HEK293 (cell line): Measurements from ENCODE around the gene ZNF221.

Source experiments
- EGR2 ChIP-seq: fragments of 450-650 bp; formaldehyde crosslinking; IDR thresholded peaks from 2 replicates; pipeline ENCODE4 v1.5.1; 2016; ENCODE audit warnings: low read depth, missing biosample characterization, missing genetic modification characterization
- GFI1B ChIP-seq: fragments of 450-650 bp; formaldehyde crosslinking; IDR thresholded peaks from 2 replicates; pipeline ENCODE4 v1.5.1; 2016; ENCODE audit warnings: missing biosample characterization, missing genetic modification characterization
- GLI2 ChIP-seq: fragments of 450-650 bp; formaldehyde crosslinking; IDR thresholded peaks from 2 replicates; pipeline ENCODE4; 2017; ENCODE audit warnings: missing biosample characterization, missing genetic modification characterization, low read depth, borderline replicate concordance
- HOXA7 ChIP-seq: sonication (generic); formaldehyde crosslinking; IDR thresholded peaks from 2 replicates; pipeline ENCODE4 v1.8.1; 2022; ENCODE audit warnings: missing genetic modification reagents, borderline replicate concordance
- HOXC10 ChIP-seq: sonication (generic); formaldehyde crosslinking; IDR thresholded peaks from 2 replicates; pipeline ENCODE4 v1.8.1; 2023; ENCODE audit warnings: mild to moderate bottlenecking, missing genetic modification reagents
- IKZF3 ChIP-seq: fragments of 450-650 bp; IDR thresholded peaks from 2 replicates; pipeline ENCODE4 v1.5.0; 2018; ENCODE audit warnings: missing biosample characterization, mild to moderate bottlenecking, missing genetic modification characterization, moderate library complexity
- KLF17 ChIP-seq: fragments of 450-650 bp; formaldehyde crosslinking; IDR thresholded peaks from 2 replicates; pipeline ENCODE4 v1.5.1; 2016; ENCODE audit warnings: missing biosample characterization, missing genetic modification characterization
- REST ChIP-seq: fragments of 450-650 bp; formaldehyde crosslinking; IDR thresholded peaks from 2 replicates; pipeline ENCODE4 v1.5.1; 2016; ENCODE audit warnings: missing biosample characterization, missing genetic modification characterization
- SCRT2 ChIP-seq: fragments of 450-650 bp; formaldehyde crosslinking; IDR thresholded peaks from 2 replicates; pipeline ENCODE4 v1.5.1; 2016; ENCODE audit warnings: missing biosample characterization, missing genetic modification characterization
- YY1 ChIP-seq: fragments of 450-650 bp; formaldehyde crosslinking; IDR thresholded peaks from 2 replicates; pipeline ENCODE4 v1.5.1; 2018; ENCODE audit warnings: missing biosample characterization, missing genetic modification characterization
- ZBTB17 ChIP-seq: fragments of 450-650 bp; formaldehyde crosslinking; IDR thresholded peaks from 2 replicates; pipeline ENCODE4 v1.5.1; 2016; ENCODE audit warnings: missing biosample characterization, missing genetic modification characterization
- ZFP69B ChIP-seq: fragments of 450-650 bp; formaldehyde crosslinking; IDR thresholded peaks from 2 replicates; pipeline ENCODE4 v1.5.1; 2016; ENCODE audit warnings: missing biosample characterization, missing genetic modification characterization
- ZNF2 ChIP-seq: fragments of 450-650 bp; formaldehyde crosslinking; IDR thresholded peaks from 2 replicates; pipeline ENCODE4 v1.5.1; 2016; ENCODE audit warnings: missing biosample characterization, missing genetic modification characterization
- ZNF202 ChIP-seq: fragments of 450-650 bp; formaldehyde crosslinking; IDR thresholded peaks from 2 replicates; pipeline ENCODE4 v1.5.1; 2016; ENCODE audit warnings: missing biosample characterization, missing genetic modification characterization, borderline replicate concordance
- ZNF416 ChIP-seq: fragments of 450-650 bp; formaldehyde crosslinking; IDR thresholded peaks from 2 replicates; pipeline ENCODE4 v1.5.1; 2016; ENCODE audit warnings: missing biosample characterization, missing genetic modification characterization
- ZNF48 ChIP-seq: fragments of 450-650 bp; formaldehyde crosslinking; IDR thresholded peaks from 2 replicates; pipeline ENCODE4 v1.5.1; 2016; ENCODE audit warnings: missing biosample characterization, missing genetic modification characterization
- ZNF544 ChIP-seq: fragments of 450-650 bp; formaldehyde crosslinking; IDR thresholded peaks from 2 replicates; pipeline ENCODE4 v1.5.0; 2017; ENCODE audit warnings: missing biosample characterization, missing genetic modification characterization
- ZNF585B ChIP-seq: fragments of 450-650 bp; formaldehyde crosslinking; IDR thresholded peaks from 2 replicates; pipeline ENCODE4 v1.5.1; 2016; ENCODE audit warnings: missing biosample characterization, missing genetic modification characterization
- ZNF76 ChIP-seq: fragments of 450-650 bp; formaldehyde crosslinking; IDR thresholded peaks from 2 replicates; pipeline ENCODE4; 2016; ENCODE audit warnings: low read depth, missing biosample characterization, missing genetic modification characterization, borderline replicate concordance
- ZNF792 ChIP-seq: fragments of 450-650 bp; formaldehyde crosslinking; IDR thresholded peaks from 2 replicates; pipeline ENCODE4 v1.5.1; 2016; ENCODE audit warnings: missing biosample characterization, missing genetic modification characterization
- ZNF843 ChIP-seq: fragments of 450-650 bp; formaldehyde crosslinking; IDR thresholded peaks from 2 replicates; pipeline ENCODE4 v1.5.1; 2016; ENCODE audit warnings: missing biosample characterization, missing genetic modification characterization
- TF ChIP-seq, protein P1 (sequence below): fragments of 450-650 bp; formaldehyde crosslinking; IDR thresholded peaks from 2 replicates; pipeline ENCODE4 v1.5.1; 2016; ENCODE audit warnings: missing biosample characterization, missing genetic modification characterization, low read depth
- TF ChIP-seq, protein P2 (sequence below): fragments of 450-650 bp; formaldehyde crosslinking; IDR thresholded peaks from 2 replicates; pipeline ENCODE4 v1.5.1; 2016; ENCODE audit warnings: missing biosample characterization, missing genetic modification characterization
- TF ChIP-seq, protein P3 (sequence below): fragments of 450-650 bp; formaldehyde crosslinking; IDR thresholded peaks from 2 replicates; pipeline ENCODE4 v1.5.1; 2016; ENCODE audit warnings: missing biosample characterization, missing genetic modification characterization
- TF ChIP-seq, protein P4 (sequence below): fragments of 450-650 bp; formaldehyde crosslinking; IDR thresholded peaks from 2 replicates; pipeline ENCODE4 v1.5.1; 2016; ENCODE audit warnings: missing biosample characterization, missing genetic modification characterization, borderline replicate concordance

Gene ZNF221

DNA sequence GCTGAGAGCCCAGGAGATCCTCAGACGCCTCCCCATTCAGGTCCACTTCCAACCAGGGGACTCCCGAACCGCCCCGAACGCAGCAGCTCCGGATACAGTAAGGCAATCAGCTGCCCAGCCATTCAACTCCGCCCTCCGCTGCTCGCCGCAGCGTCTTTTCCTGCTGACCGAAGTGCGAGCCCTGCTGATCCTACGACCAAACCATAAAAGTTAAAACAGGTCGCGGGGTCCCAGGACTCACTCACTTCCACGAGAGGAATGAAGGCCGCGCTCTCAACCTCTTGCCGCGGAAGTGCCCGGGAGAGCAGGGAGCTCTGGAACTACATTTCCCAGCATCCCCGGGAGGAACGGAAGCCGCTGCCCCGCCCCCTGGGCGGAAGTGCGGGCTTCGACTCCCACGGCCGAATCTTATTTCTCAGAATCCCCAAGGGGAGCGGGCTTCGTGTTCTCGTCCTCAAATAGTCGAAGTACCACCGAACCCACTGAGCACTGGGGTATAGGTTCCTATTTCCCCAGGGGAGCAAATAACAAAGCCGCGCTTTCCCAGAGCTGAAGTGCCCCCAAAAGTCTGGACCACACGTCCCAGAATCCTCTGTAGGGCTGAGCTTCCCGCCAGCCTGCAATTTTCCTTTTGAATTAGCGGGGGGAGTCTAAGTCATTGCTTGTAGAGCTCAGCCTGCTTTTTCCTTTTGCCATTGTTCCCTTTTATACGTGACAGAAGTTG, 15.9 kb upstream of the ZNF221 start, which contains the start of gene ZNF45 (continued):
- peak; percentile 80 for TF ChIP-seq ZNF843 (tag by site-specific recombination)
- no peak for TF ChIP-seq ZNF48 (tag by site-specific recombination)
- no peak for TF ChIP-seq GFI1B (tag by site-specific recombination)
- no peak for TF ChIP-seq ZNF202 (tag by site-specific recombination)
- TF ChIP-seq ZNF544 (tag by site-specific recombination), result no peak
- TF ChIP-seq, protein P1, sequence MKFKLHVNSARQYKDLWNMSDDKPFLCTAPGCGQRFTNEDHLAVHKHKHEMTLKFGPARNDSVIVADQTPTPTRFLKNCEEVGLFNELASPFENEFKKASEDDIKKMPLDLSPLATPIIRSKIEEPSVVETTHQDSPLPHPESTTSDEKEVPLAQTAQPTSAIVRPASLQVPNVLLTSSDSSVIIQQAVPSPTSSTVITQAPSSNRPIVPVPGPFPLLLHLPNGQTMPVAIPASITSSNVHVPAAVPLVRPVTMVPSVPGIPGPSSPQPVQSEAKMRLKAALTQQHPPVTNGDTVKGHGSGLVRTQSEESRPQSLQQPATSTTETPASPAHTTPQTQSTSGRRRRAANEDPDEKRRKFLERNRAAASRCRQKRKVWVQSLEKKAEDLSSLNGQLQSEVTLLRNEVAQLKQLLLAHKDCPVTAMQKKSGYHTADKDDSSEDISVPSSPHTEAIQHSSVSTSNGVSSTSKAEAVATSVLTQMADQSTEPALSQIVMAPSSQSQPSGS, result no peak
- peak; percentile 97; the same call in 1 of the 2 replicates for TF ChIP-seq ZNF2 (tag by site-specific recombination)
- peak; percentile 74 for TF ChIP-seq EGR2 (tag by site-specific recombination)
- no peak; the same call in 1 of the 2 replicates for TF ChIP-seq SCRT2
- no peak for TF ChIP-seq ZNF585B (tag by site-specific recombination)
- no peak for TF ChIP-seq ZNF416 (tag by site-specific recombination)
- no peak; the same call in 1 of the 2 replicates for TF ChIP-seq GLI2 (tag by site-specific recombination)
- TF ChIP-seq, protein P2, sequence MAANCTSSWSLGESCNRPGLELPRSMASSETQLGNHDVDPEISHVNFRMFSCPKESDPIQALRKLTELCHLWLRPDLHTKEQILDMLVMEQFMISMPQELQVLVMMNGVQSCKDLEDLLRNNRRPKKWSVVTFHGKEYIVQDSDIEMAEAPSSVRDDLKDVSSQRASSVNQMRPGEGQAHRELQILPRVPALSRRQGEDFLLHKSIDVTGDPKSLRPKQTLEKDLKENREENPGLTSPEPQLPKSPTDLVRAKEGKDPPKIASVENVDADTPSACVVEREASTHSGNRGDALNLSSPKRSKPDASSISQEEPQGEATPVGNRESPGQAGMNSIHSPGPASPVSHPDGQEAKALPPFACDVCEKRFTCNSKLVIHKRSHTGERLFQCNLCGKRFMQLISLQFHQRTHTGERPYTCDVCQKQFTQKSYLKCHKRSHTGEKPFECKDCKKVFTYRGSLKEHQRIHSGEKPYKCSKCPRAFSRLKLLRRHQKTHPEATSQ (tag by site-specific recombination), result 0 out of 2 replicates have a peak, but pooled peaks have one; percentile 45
- TF ChIP-seq REST, result peak; percentile 70
- TF ChIP-seq ZNF792 (tag by site-specific recombination), result peak; percentile 69; the same call in 1 of the 2 replicates
- peak; percentile 94 for TF ChIP-seq ZBTB17 (tag by site-specific recombination)
- peak; percentile 24; the same call in 1 of the 2 replicates for TF ChIP-seq IKZF3 (tag by site-specific recombination)
- TF ChIP-seq ZNF76 (tag by site-specific recombination), result peak; percentile 99
- 0 out of 2 replicates have a peak, but pooled peaks have one; percentile 13 for TF ChIP-seq YY1 (tag by site-specific recombination)
- TF ChIP-seq, protein P3, sequence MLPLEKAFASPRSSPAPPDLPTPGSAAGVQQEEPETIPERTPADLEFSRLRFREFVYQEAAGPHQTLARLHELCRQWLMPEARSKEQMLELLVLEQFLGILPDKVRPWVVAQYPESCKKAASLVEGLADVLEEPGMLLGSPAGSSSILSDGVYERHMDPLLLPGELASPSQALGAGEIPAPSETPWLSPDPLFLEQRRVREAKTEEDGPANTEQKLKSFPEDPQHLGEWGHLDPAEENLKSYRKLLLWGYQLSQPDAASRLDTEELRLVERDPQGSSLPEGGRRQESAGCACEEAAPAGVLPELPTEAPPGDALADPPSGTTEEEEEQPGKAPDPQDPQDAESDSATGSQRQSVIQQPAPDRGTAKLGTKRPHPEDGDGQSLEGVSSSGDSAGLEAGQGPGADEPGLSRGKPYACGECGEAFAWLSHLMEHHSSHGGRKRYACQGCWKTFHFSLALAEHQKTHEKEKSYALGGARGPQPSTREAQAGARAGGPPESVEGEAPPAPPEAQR (tag by site-specific recombination), result peak; percentile 79; the same call in 1 of the 2 replicates
- no peak for TF ChIP-seq HOXA7 (CRISPR knock-in tag)
- peak; percentile 85 for TF ChIP-seq KLF17 (tag by site-specific recombination)
- TF ChIP-seq ZFP69B (tag by site-specific recombination), result peak; percentile 83
- TF ChIP-seq HOXC10 (CRISPR knock-in tag), result no peak
- TF ChIP-seq, protein P4, sequence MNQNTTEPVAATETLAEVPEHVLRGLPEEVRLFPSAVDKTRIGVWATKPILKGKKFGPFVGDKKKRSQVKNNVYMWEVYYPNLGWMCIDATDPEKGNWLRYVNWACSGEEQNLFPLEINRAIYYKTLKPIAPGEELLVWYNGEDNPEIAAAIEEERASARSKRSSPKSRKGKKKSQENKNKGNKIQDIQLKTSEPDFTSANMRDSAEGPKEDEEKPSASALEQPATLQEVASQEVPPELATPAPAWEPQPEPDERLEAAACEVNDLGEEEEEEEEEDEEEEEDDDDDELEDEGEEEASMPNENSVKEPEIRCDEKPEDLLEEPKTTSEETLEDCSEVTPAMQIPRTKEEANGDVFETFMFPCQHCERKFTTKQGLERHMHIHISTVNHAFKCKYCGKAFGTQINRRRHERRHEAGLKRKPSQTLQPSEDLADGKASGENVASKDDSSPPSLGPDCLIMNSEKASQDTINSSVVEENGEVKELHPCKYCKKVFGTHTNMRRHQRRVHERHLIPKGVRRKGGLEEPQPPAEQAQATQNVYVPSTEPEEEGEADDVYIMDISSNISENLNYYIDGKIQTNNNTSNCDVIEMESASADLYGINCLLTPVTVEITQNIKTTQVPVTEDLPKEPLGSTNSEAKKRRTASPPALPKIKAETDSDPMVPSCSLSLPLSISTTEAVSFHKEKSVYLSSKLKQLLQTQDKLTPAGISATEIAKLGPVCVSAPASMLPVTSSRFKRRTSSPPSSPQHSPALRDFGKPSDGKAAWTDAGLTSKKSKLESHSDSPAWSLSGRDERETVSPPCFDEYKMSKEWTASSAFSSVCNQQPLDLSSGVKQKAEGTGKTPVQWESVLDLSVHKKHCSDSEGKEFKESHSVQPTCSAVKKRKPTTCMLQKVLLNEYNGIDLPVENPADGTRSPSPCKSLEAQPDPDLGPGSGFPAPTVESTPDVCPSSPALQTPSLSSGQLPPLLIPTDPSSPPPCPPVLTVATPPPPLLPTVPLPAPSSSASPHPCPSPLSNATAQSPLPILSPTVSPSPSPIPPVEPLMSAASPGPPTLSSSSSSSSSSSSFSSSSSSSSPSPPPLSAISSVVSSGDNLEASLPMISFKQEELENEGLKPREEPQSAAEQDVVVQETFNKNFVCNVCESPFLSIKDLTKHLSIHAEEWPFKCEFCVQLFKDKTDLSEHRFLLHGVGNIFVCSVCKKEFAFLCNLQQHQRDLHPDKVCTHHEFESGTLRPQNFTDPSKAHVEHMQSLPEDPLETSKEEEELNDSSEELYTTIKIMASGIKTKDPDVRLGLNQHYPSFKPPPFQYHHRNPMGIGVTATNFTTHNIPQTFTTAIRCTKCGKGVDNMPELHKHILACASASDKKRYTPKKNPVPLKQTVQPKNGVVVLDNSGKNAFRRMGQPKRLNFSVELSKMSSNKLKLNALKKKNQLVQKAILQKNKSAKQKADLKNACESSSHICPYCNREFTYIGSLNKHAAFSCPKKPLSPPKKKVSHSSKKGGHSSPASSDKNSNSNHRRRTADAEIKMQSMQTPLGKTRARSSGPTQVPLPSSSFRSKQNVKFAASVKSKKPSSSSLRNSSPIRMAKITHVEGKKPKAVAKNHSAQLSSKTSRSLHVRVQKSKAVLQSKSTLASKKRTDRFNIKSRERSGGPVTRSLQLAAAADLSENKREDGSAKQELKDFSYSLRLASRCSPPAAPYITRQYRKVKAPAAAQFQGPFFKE (tag by site-specific recombination), result no peak
